Right lobe of liver (tissue), 4 donors: ENCODE data around the gene ATAD3C.

Experiments
- CTCF ChIP-seq, 4 donors: fragments of 200-600 bp in 3 of 4; fragments of 450-650 bp in 1 of 4; IDR thresholded peaks; one replicate each; pipeline versions ENCODE4 v1.5.1 to v1.8.0; 2016 to 2022; ENCODE audit warnings: antibody characterized with exemption in 4 of 4, mild to moderate bottlenecking in 2 of 4
- POLR2A ChIP-seq: fragments of 450-650 bp; IDR thresholded peaks from one replicate; pipeline ENCODE4 v1.6.1; 2017; ENCODE audit warnings: antibody characterized with exemption, mild to moderate bottlenecking
- donor health status: DM: no; HTN: no; CAD: no.
- donor health status: DM: no; HTN: no; CAD: no.
- donor health status: DM: no; HTN: yes; CAD: no.

- TF ChIP-seq CTCF (IDR thresholded peaks at IDR 0.05) (no peak), POLR2A (no peak)
These were observed 28.8 kb upstream of the ATAD3C start for GRCh38 chr1:1420654-1421141.
